ENCODE results near the gene MYOC. TPM values are rescaled to one million over a fixed set of nuclear protein-coding genes. Genes with fewer than 3 reads are reported as not detected.

MYOC gene
- total and polyA plus RNA-seq, 2 donors (not counting 3 experiments of a cell fraction or from before 2014, with no cell fraction given), result not detected

GRCh38 chr1:171654942-171655745, 2.7 kb upstream of the MYOC start:
- DNase-seq (ENCODE audit: low read depth, low spot score) (peak; percentile 72), FAIRE-seq (peak; percentile 90)
- Histone ChIP-seq H3K9ac (replicated peaks; ENCODE audit: extremely low read depth, insufficient read depth, low read length) (no peak overlapping the region), H3K79me2 (ENCODE audit: control insufficient read depth, insufficient read depth, low read length) (no peaks in the 10 kb centered on the region), H3K9me1 (replicated peaks; ENCODE audit: control insufficient read depth, extremely low read depth, insufficient read depth, low read length) (no peaks in the 10 kb centered on the region), H3K4me1 (ENCODE audit: control insufficient read depth, extremely low read depth, insufficient read depth, low read length) (peaks cover 17% of the 10 kb centered on the region), H3K27me3 (ENCODE audit: control insufficient read depth in 2 of 2, insufficient read depth in 2 of 2, low read length in 2 of 2) (peaks cover 0 to 6% of the 10 kb centered on the region in 2 experiments), H3K4me3 (replicated peaks in 1 of 3; ENCODE audit: insufficient read depth in 1 of 3, low read depth in 1 of 3, low read length in 3 of 3) (no peak overlapping the region), H3K27ac (ENCODE audit: insufficient read depth, low read depth, low read length) (peak overlapping the region; percentile 63), H3K4me2 (ENCODE audit: insufficient read depth, low read length) (peak overlapping the region; percentile 63), H2AFZ (ENCODE audit: low read depth, low read length) (peak overlapping the region; percentile 95), H3K36me3 (ENCODE audit: control insufficient read depth in 2 of 2, extremely low read depth in 1 of 2, insufficient read depth in 2 of 2, low read length in 2 of 2) (no peaks in the 10 kb centered on the region), H4K20me1 (replicated peaks; ENCODE audit: control insufficient read depth, extremely low read depth, insufficient read depth, low read length) (no peaks in the 10 kb centered on the region), H3K9me3 (replicated peaks; ENCODE audit: control insufficient read depth, insufficient read depth, low read length) (no peaks in the 10 kb centered on the region)
- CTCF ChIA-PET, result interaction anchor here (0.6 to 4.9 kb wide), 22 partner anchors 8 to 347 kb away, joined by 3 to 86 read pairs (median 4); partner anchors contain the start of gene FMO4
- dilution Hi-C loops (cut with MboI; ENCODE audit: extremely low pct_ligation_motif_present, low sequenced_read_pairs) (no loop called here), intact Hi-C loops (cut with micrococcal nuclease) (loop anchor here (1.0 to 2.0 kb wide), 7 partner anchors 10 to 328 kb away; partner anchors contain the start of genes DNM3, METTL13 and VAMP4)
- BruUV-seq (replicated peaks), result no TSS peak
- POLR2A ChIA-PET, result interaction anchor here (0.6 kb wide), 1 partner anchor 1683 kb away, joined by 3 read pairs; no protein-coding TSS in a partner anchor
- TF ChIP-seq POLR2A (IDR thresholded peaks at IDR 0.05; ENCODE audit: low read depth, low read length), result no peak
- peak; percentile 86 to 95 for TF ChIP-seq CTCF (IDR thresholded peaks at IDR 0.05; ENCODE audit: extremely low read depth in 1 of 2, insufficient read depth in 1 of 2, low read depth in 1 of 2, low read length in 2 of 2)
